Testis (tissue), 3 donors: Measurements from ENCODE around the gene CD274. TPM values are rescaled to one million over a fixed set of nuclear protein-coding genes. Genes with fewer than 3 reads are reported as not detected.
A peak's percentile ranks its signal among the peaks of the same experiment; 100 is the strongest.
"Not testable (repeated sequence)": the region's sequence is repeated elsewhere in the genome, so short reads cannot be mapped to it uniquely, and the experiment has no call there.

Experiments used
- DNase-seq: peaks from one replicate; pipeline ENCODE4 v3.0.0-alpha.2; 2019
- H3K27ac ChIP-seq, 2 donors: fragments of 200-600 bp; sonication (generic); one replicate each; pipeline ENCODE4 v1.5.1; 2019
- H3K27me3 ChIP-seq: fragments of 200-600 bp; sonication (generic); one replicate; pipeline ENCODE4 v1.5.1; 2019
- H3K36me3 ChIP-seq: fragments of 200-600 bp; sonication (generic); one replicate; pipeline ENCODE4 v1.5.1; 2017; ENCODE audit warnings: low read depth; ENCODE audit errors: missing control alignments
- H3K4me1 ChIP-seq: fragments of 200-600 bp; sonication (generic); one replicate; pipeline ENCODE4 v1.5.1; 2019
- H3K4me3 ChIP-seq, 2 donors: fragments of 200-600 bp; sonication (generic); one replicate each; pipeline ENCODE4 v1.5.1; 2017 to 2019
- H3K9me3 ChIP-seq: fragments of 200-600 bp; sonication (generic); one replicate; pipeline ENCODE4 v1.5.1; 2017
- CTCF ChIP-seq, 3 experiments: fragments of 450-650 bp in 2 of 3; fragments of 200-600 bp in 1 of 3; sonication (generic) in 1 of 3; IDR thresholded peaks; one replicate each; pipeline ENCODE4 v1.5.1; 2016 to 2019; ENCODE audit warnings: antibody characterized with exemption in 3 of 3, mild to moderate bottlenecking in 2 of 3, moderate library complexity in 1 of 3
- POLR2A ChIP-seq: fragments of 450-650 bp; IDR thresholded peaks from one replicate; pipeline ENCODE4 v1.6.1; 2017; ENCODE audit warnings: antibody characterized with exemption, mild to moderate bottlenecking, moderate library complexity
- WGBS, 2 donors: methylation state at CpG; one replicate each; pipeline ENCODE4 v1.1.5; 2018; 5-methylcytosine and 5-hydroxymethylcytosine counted together
- intact Hi-C: fragments of 100-400 bp; cut with DNase I; formaldehyde crosslinking; loops from one replicate; pipeline ENCODE4 v1.15.1; 2023; ENCODE audit warnings: low total_unique reads
- polyA plus RNA-seq: library from polyadenylated mRNA; stranded (reverse); fragments of 350-450 nt; fragmentation: Illumina TruSeq; extraction: RNeasy Lipid Tissue Mini Kit (QIAGEN cat#74804); gene quantifications from one replicate; pipeline ENCODE4 v1.2.3, GENCODE V29; 2014; ENCODE audit warnings: low read depth, low replicate concordance; ENCODE audit not compliant: insufficient read depth
- total RNA-seq, 2 donors: library from RNA; depleted of rRNA; stranded (reverse); fragments of >200 nt; gene quantifications; one replicate each; pipeline ENCODE4 v1.2.3, GENCODE V29; 2016

The CD274 gene
- total and polyA plus RNA-seq, 3 donors from 2014 or later = 1.3 to 4.6 (median 1.5) TPM

DNA sequence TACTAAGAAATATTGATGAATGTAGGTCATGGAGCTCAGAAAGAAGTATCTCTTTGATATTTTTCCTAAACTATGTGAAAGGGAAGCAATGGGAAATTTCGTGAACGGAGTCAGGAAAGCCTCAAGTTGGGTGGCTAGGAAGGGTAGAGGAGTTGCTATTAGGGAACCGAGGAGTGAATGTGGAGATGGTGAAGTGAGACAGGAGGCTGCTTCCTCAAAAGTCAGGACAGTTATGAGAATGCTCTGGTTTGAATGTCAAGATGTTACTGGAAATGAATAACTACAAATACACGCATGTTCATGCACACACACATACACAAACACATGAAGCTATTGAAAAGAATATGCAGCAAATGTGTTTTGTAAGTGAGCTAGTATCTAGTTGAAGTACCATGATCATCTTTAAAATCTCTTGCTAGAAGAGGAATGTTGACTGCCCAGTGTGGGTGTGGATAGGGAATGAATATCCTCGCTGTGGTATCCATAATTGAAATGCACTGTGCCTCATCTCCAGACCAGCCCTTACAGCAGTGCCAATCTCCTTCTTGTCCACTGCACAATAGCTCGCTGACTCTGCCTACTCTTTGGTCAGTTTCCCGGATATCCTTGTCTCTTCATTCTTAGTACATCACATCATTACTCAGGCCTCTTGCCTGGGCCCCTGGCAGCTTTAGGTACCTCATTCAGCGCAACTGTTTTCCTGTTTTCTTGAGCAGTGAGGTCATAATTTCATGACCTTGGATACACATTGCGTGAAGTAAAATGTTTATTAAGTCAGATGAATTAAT lies 38.1 kb downstream of the CD274 start:
- no peaks in the 10 kb centered on the region for H3K36me3 ChIP-seq
- no peaks in the 10 kb centered on the region for H3K9me3 ChIP-seq
- H3K4me3 ChIP-seq = no peak overlapping the region
- no peaks in the 10 kb centered on the region for H3K27me3 ChIP-seq
- intact Hi-C loops = no loop called here
- no peak overlapping the region for H3K27ac ChIP-seq
- H3K4me1 ChIP-seq = no peaks in the 10 kb centered on the region
- WGBS, 2 donors = 91 to 92% methylated on average over 9 of the region's 9 CpGs
- TF ChIP-seq POLR2A = no peak
- TF ChIP-seq CTCF (IDR thresholded peaks at IDR 0.05) = no peak
- DNase-seq = no peak

GRCh38 chr9:5489630-5490490 lies 39.5 kb downstream of the CD274 start:
- Histone ChIP-seq H3K36me3 (no peaks in the 10 kb centered on the region), H3K4me3 (no peak overlapping the region), H3K27me3 (no peaks in the 10 kb centered on the region), H3K27ac (no peak overlapping the region), H3K4me1 (no peaks in the 10 kb centered on the region), H3K9me3 (no peaks in the 10 kb centered on the region)
- TF ChIP-seq POLR2A (no peak), CTCF (IDR thresholded peaks at IDR 0.05) (no peak)
- no peak for DNase-seq
- WGBS, 2 donors = 89 to 91% methylated on average over 9 of the region's 9 CpGs
- intact Hi-C loops = no loop called here

- H3K27ac ChIP-seq = no peak overlapping the region
- H3K27me3 ChIP-seq = no peaks in the 10 kb centered on the region
- no peaks in the 10 kb centered on the region for H3K36me3 ChIP-seq
- 82 to 93% methylated on average over 1 of the region's 1 CpG for WGBS, 2 donors
- intact Hi-C loops = no loop called here
- no peaks in the 10 kb centered on the region for H3K9me3 ChIP-seq
- no peaks in the 10 kb centered on the region for H3K4me1 ChIP-seq
- TF ChIP-seq POLR2A (no peak), CTCF (IDR thresholded peaks at IDR 0.05) (no peak)
- no peak for DNase-seq
- no peak overlapping the region for H3K4me3 ChIP-seq
These were observed 42.8 kb downstream of the CD274 start for GRCh38 chr9:5492965-5493678.

DNA sequence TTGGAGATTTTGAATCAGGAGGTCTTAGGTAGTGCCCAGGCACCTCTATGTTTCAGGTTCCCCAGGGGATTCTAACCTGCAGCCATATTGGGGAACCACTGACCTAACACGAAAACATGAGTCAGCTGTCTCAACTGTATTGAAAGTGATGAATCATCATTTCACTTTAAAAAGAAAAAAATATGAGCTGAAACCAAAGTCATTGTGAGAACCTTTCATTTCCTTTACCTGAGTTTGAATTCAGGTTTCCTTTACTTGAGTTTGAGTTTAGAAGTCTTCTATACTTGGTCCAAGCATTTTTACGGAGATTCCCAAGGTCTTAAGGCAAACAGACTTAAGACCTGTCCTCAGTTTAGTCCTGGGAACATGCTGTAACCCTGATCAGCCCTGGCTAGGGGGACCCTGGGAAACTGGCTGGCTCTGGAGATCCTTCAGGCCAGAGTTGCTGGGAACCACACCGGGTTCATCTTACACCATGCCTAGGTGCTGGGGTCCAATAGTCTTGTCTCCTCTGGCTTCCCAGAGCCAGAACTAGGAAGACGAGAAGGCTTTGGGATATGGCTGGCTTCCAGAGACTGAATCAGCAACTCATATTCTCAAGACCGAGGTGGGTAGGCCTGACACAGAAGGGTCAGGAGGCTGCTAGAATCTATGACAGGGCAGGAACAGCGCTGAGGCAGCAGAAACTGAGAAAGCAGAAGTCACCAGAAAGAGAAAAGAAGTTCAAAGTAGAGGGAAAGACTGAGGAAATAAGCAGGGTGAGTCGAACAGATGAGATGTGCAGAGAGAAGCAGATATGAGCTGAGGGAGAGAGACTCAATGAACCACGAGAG lies 43.6 kb downstream of the CD274 start:
- Histone ChIP-seq H3K9me3 (no peaks in the 10 kb centered on the region), H3K36me3 (no peaks in the 10 kb centered on the region), H3K27ac (no peak overlapping the region), H3K27me3 (no peaks in the 10 kb centered on the region), H3K4me3 (no peak overlapping the region), H3K4me1 (no peaks in the 10 kb centered on the region)
- 76 to 77% methylated on average over 8 of the region's 8 CpGs for WGBS, 2 donors
- intact Hi-C loops = no loop called here
- peak; percentile 32 for DNase-seq
- TF ChIP-seq POLR2A (no peak), CTCF (IDR thresholded peaks at IDR 0.05) (no peak)

DNA sequence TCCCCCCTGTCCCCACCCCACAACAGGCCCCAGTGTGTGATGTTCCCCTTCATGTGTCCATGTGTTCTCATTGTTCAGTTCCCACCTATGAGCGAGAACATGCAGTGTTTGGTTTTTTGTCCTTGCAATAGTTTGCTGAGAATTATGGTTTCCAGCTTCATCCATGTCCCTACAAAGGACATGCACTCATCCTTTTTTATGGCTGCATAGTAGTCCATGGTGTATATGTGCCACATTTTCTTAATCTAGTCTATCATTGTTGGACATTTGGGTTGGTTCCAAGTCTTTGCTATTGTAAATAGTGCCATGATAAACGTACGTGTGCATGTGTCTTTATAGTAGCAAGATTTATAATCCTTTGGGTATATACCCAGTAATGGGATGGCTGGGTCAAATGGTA lies 44.4 kb downstream of the CD274 start:
- intact Hi-C loops, H3K27me3 ChIP-seq, H3K4me1 ChIP-seq, H3K36me3 ChIP-seq, DNase-seq, H3K4me3 ChIP-seq, H3K9me3 ChIP-seq, H3K27ac ChIP-seq: not testable (repeated sequence)
- WGBS, 2 donors = 78 to 85% methylated on average over 3 of the region's 3 CpGs
